IMR-90 (cell line): ENCODE data around the gene SLC25A26. TPM values are rescaled to one million over a fixed set of nuclear protein-coding genes. Genes with fewer than 3 reads are reported as not detected.
A peak's percentile ranks its signal among the peaks of the same experiment; 100 is the strongest.

Experiments used
- ATAC-seq: fragments of 200-7000 bp; cut with Tn5 transposase; 2 replicates; pipeline ENCODE4 v1.9.1; 2020; ENCODE audit warnings: low read depth, mild to moderate bottlenecking, moderate library complexity
- BruUV-seq: library from RNA; stranded (reverse); fragments of 400-500 nt; replicated peaks from 2 replicates; lab custom pipeline; 2021; lab: Mats Ljungman, UMichigan
- CTCF ChIA-PET: fragments of 300-600 bp; formaldehyde crosslinking; extraction: SDS; loops from one replicate; lab custom pipeline; 2021; ENCODE audit warnings: antibody characterized with exemption; lab: Yijun Ruan, JAX
- POLR2A ChIA-PET: fragments of 300-600 bp; sonication (Branson Sonifier 250); formaldehyde crosslinking; loops from one replicate; lab custom pipeline; 2022; ENCODE audit warnings: antibody characterized with exemption; ENCODE audit not compliant: unreplicated experiment; lab: Charles Lee
- DNase-seq: peaks from one replicate; pipeline ENCODE4 v3.0.0; 2013
- H2AFZ ChIP-seq: replicated peaks from 2 replicates; pipeline ENCODE3; 2013; ENCODE audit warnings: low read length, mild to moderate bottlenecking; ENCODE audit not compliant: poor library complexity
- H2AK5ac ChIP-seq: 2 replicates; pipeline ENCODE4 v1.6.1; 2013; ENCODE audit warnings: low read depth, low read length, inconsistent platforms
- H2AK9ac ChIP-seq: replicated peaks from 2 replicates; pipeline ENCODE3; 2013; ENCODE audit warnings: mild to moderate bottlenecking, low read depth, low read length, moderate library complexity; ENCODE audit not compliant: poor library complexity
- H2BK120ac ChIP-seq: 2 replicates; pipeline ENCODE4 v1.6.1; 2013; ENCODE audit warnings: low read depth, low read length, inconsistent platforms
- H2BK15ac ChIP-seq: 3 replicates; pipeline ENCODE4 v1.6.1; 2013; ENCODE audit warnings: low read depth, low read length, inconsistent platforms
- H2BK20ac ChIP-seq: 2 replicates; pipeline ENCODE4 v1.6.1; 2013; ENCODE audit warnings: low read depth, mild to moderate bottlenecking, inconsistent platforms, low read length, moderate library complexity
- H2BK5ac ChIP-seq: 2 replicates; pipeline ENCODE4 v1.6.1; 2013; ENCODE audit warnings: mild to moderate bottlenecking, low read depth, low read length, inconsistent platforms; ENCODE audit not compliant: poor library complexity, severe bottlenecking
- H3K14ac ChIP-seq: replicated peaks from 2 replicates; pipeline ENCODE4 v1.6.1; 2013; ENCODE audit warnings: low read depth, low read length, inconsistent platforms
- H3K18ac ChIP-seq: 2 replicates; pipeline ENCODE4 v1.6.1; 2013; ENCODE audit warnings: low read depth, low read length, control low read depth
- H3K23ac ChIP-seq: 2 replicates; pipeline ENCODE4 v1.6.1; 2013; ENCODE audit warnings: low read depth, low read length, inconsistent platforms
- H3K27ac ChIP-seq: 2 replicates; pipeline ENCODE4 v1.5.1; 2013; ENCODE audit warnings: mild to moderate bottlenecking, control low read depth, low read length; ENCODE audit not compliant: insufficient read depth
- H3K27me3 ChIP-seq: 2 replicates; pipeline ENCODE4 v1.6.1; 2013; ENCODE audit warnings: low read length; ENCODE audit not compliant: control insufficient read depth, insufficient read depth
- H3K36me3 ChIP-seq: 2 replicates; pipeline ENCODE4 v1.6.1; 2013; ENCODE audit warnings: low read length, mixed read lengths; ENCODE audit not compliant: control insufficient read depth, insufficient read depth
- H3K4ac ChIP-seq: 2 replicates; pipeline ENCODE4 v1.6.1; 2013; ENCODE audit warnings: low read depth, low read length, inconsistent platforms
- H3K4me1 ChIP-seq: 2 replicates; pipeline ENCODE4 v1.6.1; 2013; ENCODE audit warnings: low read length, mixed read lengths; ENCODE audit not compliant: control insufficient read depth, insufficient read depth
- H3K4me2 ChIP-seq: 2 replicates; pipeline ENCODE4 v1.6.1; 2013; ENCODE audit warnings: low read depth, mild to moderate bottlenecking, control low read depth, low read length, moderate library complexity
- H3K4me3 ChIP-seq: 2 replicates; pipeline ENCODE4 v1.5.1; 2013; ENCODE audit warnings: low read depth, mild to moderate bottlenecking, control low read depth, low read length, moderate library complexity; ENCODE audit not compliant: insufficient read depth
- H3K56ac ChIP-seq: 2 replicates; pipeline ENCODE4 v1.6.1; 2013; ENCODE audit warnings: low read length, inconsistent platforms; ENCODE audit not compliant: insufficient read depth; ENCODE audit errors: extremely low read depth
- H3K79me1 ChIP-seq, 2 experiments: 2 replicates each; pipeline ENCODE4 v1.6.1; 2013; ENCODE audit warnings: low read length in 2 of 2, inconsistent platforms in 1 of 2, low read depth in 1 of 2
- H3K9ac ChIP-seq: 2 replicates; pipeline ENCODE4 v1.6.1; 2013; ENCODE audit warnings: low read depth, low read length, control low read depth
- H3K9me1 ChIP-seq: 2 replicates; pipeline ENCODE4 v1.6.1; 2013; ENCODE audit warnings: low read length, inconsistent platforms; ENCODE audit not compliant: insufficient read depth
- H3K9me3 ChIP-seq: 2 replicates; pipeline ENCODE4 v1.6.1; 2013; ENCODE audit warnings: low read length; ENCODE audit not compliant: control insufficient read depth, insufficient read depth
- H4K20me1 ChIP-seq: 2 replicates; pipeline ENCODE4 v1.6.1; 2013; ENCODE audit warnings: low read length, inconsistent platforms; ENCODE audit not compliant: insufficient read depth
- H4K5ac ChIP-seq: 2 replicates; pipeline ENCODE4 v1.6.1; 2013; ENCODE audit warnings: mild to moderate bottlenecking, low read depth, low read length, control low read depth
- H4K8ac ChIP-seq, 2 experiments: 2 replicates each; pipeline ENCODE4 v1.6.1; 2013; ENCODE audit warnings: low read depth in 2 of 2, low read length in 2 of 2, control low read depth in 1 of 2, inconsistent platforms in 1 of 2
- H4K91ac ChIP-seq: 2 replicates; pipeline ENCODE4 v1.6.1; 2013; ENCODE audit warnings: low read depth, low read length, inconsistent platforms; ENCODE audit not compliant: insufficient read depth
- CEBPB ChIP-seq: IDR thresholded peaks from 2 replicates; pipeline ENCODE4 v1.6.1; 2012; ENCODE audit warnings: low read depth, low read length, improper control_type of control experiment
- CHD1 ChIP-seq: IDR thresholded peaks from 2 replicates; pipeline ENCODE4 v1.6.1; 2012; ENCODE audit warnings: low read depth, low read length, improper control_type of control experiment
- ELK1 ChIP-seq: fragments of 150-350 bp; IDR thresholded peaks from 2 replicates; pipeline ENCODE4 v1.6.1; 2016; ENCODE audit warnings: low read depth, mild to moderate bottlenecking, low read length, moderate library complexity, borderline replicate concordance
- FOS ChIP-seq: fragments of 150-350 bp; IDR thresholded peaks from 2 replicates; pipeline ENCODE4 v1.6.1; 2016; ENCODE audit warnings: low read depth, low read length
- MAFK ChIP-seq: IDR thresholded peaks from 2 replicates; pipeline ENCODE4 v1.6.1; 2012; ENCODE audit warnings: low read depth, low read length, improper control_type of control experiment
- MXI1 ChIP-seq: IDR thresholded peaks from 2 replicates; pipeline ENCODE4 v1.6.1; 2012; ENCODE audit warnings: low read depth, mild to moderate bottlenecking, low read length, moderate library complexity, borderline replicate concordance
- NFE2L2 ChIP-seq: fragments of 150-350 bp; IDR thresholded peaks from 2 replicates; pipeline ENCODE4 v1.6.1; 2016; ENCODE audit warnings: low read depth, mild to moderate bottlenecking, low read length
- RCOR1 ChIP-seq: IDR thresholded peaks from 2 replicates; pipeline ENCODE4 v1.6.1; 2012; ENCODE audit warnings: mild to moderate bottlenecking, low read length, improper control_type of control experiment; ENCODE audit not compliant: insufficient replicate concordance
- RFX5 ChIP-seq: IDR thresholded peaks from 2 replicates; pipeline ENCODE4 v1.8.0; 2012; ENCODE audit warnings: low read depth, mild to moderate bottlenecking, low read length, moderate library complexity
- SMC3 ChIP-seq: fragments of 150-350 bp; IDR thresholded peaks from 2 replicates; pipeline ENCODE4 v1.6.1; 2016; ENCODE audit warnings: low read depth, mild to moderate bottlenecking, antibody characterized with exemption, low read length, moderate library complexity
- WGBS, 2 experiments: methylation state at CpG; one replicate each; pipeline versions ENCODE4 v1.1.5 to v1.1.7; 2013; ENCODE audit warnings: missing lambda C conversion rate in 2 of 2; ENCODE audit not compliant: insufficient read length in 1 of 2; ENCODE audit errors: extremely low coverage in 2 of 2; 5-methylcytosine and 5-hydroxymethylcytosine counted together
- dilution Hi-C: fragments of 300-500 bp; cut with HindIII; formaldehyde crosslinking; loops from one replicate; pipeline ENCODE4 v1.14.3; 2018; ENCODE audit warnings: low sequenced_read_pairs; ENCODE audit not compliant: unreplicated experiment
- in situ Hi-C: fragments of 300-500 bp; cut with MboI; formaldehyde crosslinking; loops from 3 replicates; pipeline ENCODE4 v1.14.3; 2019; ENCODE audit warnings: low sequenced_read_pairs, inconsistent platforms, mixed read lengths
- intact Hi-C: fragments of 100-400 bp; cut with micrococcal nuclease; formaldehyde crosslinking; loops from 2 replicates; pipeline ENCODE4 v1.10.0; 2022
- polyA plus RNA-seq, 3 experiments: library from polyadenylated mRNA; depleted of rRNA; stranded (reverse); fragments of >200 nt; gene quantifications; 2 replicates each; pipeline ENCODE4 v1.2.3, GENCODE V29; 2012; ENCODE audit warnings: low replicate concordance in 1 of 3
- total RNA-seq: library from RNA; depleted of rRNA; stranded (reverse); fragments of >200 nt; gene quantifications from 2 replicates; pipeline ENCODE4 v1.2.3, GENCODE V29; 2012

SLC25A26 gene
- total and polyA plus RNA-seq, 2 of the 4 experiments (the other 2 are of a cell fraction), result 10.9 to 12.7 TPM

GRCh38 chr3:66228707-66229106 is 7.9 kb downstream of the SLC25A26 start:
- CTCF ChIA-PET, result interaction anchor here (0.6 kb wide), 1 partner anchor 1411 kb away, joined by 3 read pairs; no protein-coding TSS in a partner anchor
- H2BK120ac ChIP-seq, result no peak overlapping the region
- no peak overlapping the region for H3K23ac ChIP-seq
- no peaks in the 10 kb centered on the region for H3K9me3 ChIP-seq
- H3K14ac ChIP-seq, result no peak overlapping the region
- H3K18ac ChIP-seq, result no peak overlapping the region
- no peak overlapping the region for H2BK5ac ChIP-seq
- 0 out of 2 replicates have a peak, but pooled peaks cover 2% of the 10 kb centered on the region for H3K9me1 ChIP-seq
- no peaks in the 10 kb centered on the region for H4K20me1 ChIP-seq
- H3K27me3 ChIP-seq, result no peaks in the 10 kb centered on the region
- no peaks in the 10 kb centered on the region for H3K4me1 ChIP-seq
- H3K4ac ChIP-seq, result no peak overlapping the region
- dilution Hi-C loops, result no loop called here
- peak; percentile 4 for DNase-seq
- no peak overlapping the region for H2AK9ac ChIP-seq
- H3K79me1 ChIP-seq, result peaks cover 2 to 14% of the 10 kb centered on the region in 2 experiments; a peak in 2 of 4 replicates
- BruUV-seq, result no TSS peak
- no peak for TF ChIP-seq RFX5
- TF ChIP-seq ELK1, result no peak
- no peak for TF ChIP-seq MXI1
- TF ChIP-seq NFE2L2, result no peak
- no peak for TF ChIP-seq SMC3
- no peak for TF ChIP-seq CHD1
- no peak for TF ChIP-seq FOS
- TF ChIP-seq MAFK, result no peak
- TF ChIP-seq RCOR1, result no peak
- TF ChIP-seq CEBPB, result no peak
- H4K91ac ChIP-seq, result no peak overlapping the region
- H3K4me3 ChIP-seq, result no peak overlapping the region
- no peak overlapping the region for H3K56ac ChIP-seq
- H3K27ac ChIP-seq, result no peak overlapping the region
- H3K9ac ChIP-seq, result no peak overlapping the region
- no peak overlapping the region for H2BK20ac ChIP-seq
- POLR2A ChIA-PET, result no interaction called here
- H2AFZ ChIP-seq, result no peak overlapping the region
- H3K36me3 ChIP-seq, result no peaks in the 10 kb centered on the region
- intact Hi-C loops, result no loop called here
- H2AK5ac ChIP-seq, result no peak overlapping the region
- H4K8ac ChIP-seq, result no peak overlapping the region
- ATAC-seq, result no peak
- WGBS, 2 experiments, result no CpG with 5 or more reads among the region's 1 CpG
- H3K4me2 ChIP-seq, result no peak overlapping the region
- no peak overlapping the region for H2BK15ac ChIP-seq
- no peak overlapping the region for H4K5ac ChIP-seq
- in situ Hi-C loops, result no loop called here
